Tibial artery (tissue), 4 donors: ENCODE data around the gene TMEM135.

Source experiments
- DNase-seq, 2 donors: peaks; one replicate each; pipeline ENCODE4 v3.0.0-alpha.2; 2019
- H3K27ac ChIP-seq, 2 donors: fragments of 200-600 bp; sonication (generic) in 1 of 2; 1 replicate in 1 of 2; 2 replicates in 1 of 2; pipeline ENCODE4 v1.5.1; 2018 to 2019; ENCODE audit warnings: mild to moderate bottlenecking in 1 of 2
- H3K27me3 ChIP-seq, 2 donors: fragments of 200-600 bp; sonication (generic) in 1 of 2; one replicate each; pipeline versions ENCODE4 v1.5.1 to v1.6.0; 2016 to 2019
- H3K36me3 ChIP-seq, 3 donors: fragments of 200-600 bp; sonication (generic) in 2 of 3; one replicate each; pipeline ENCODE4 v1.5.1; 2016 to 2019; ENCODE audit warnings: mild to moderate bottlenecking in 2 of 3
- H3K4me1 ChIP-seq, 4 donors: fragments of 200-600 bp; sonication (generic) in 2 of 4; 1 replicate in 3 of 4; 2 replicates in 1 of 4; pipeline ENCODE4 v1.5.1; 2016 to 2019
- H3K4me3 ChIP-seq, 2 donors: fragments of 200-600 bp; sonication (generic) in 1 of 2; 1 replicate in 1 of 2; 2 replicates in 1 of 2; pipeline ENCODE4 v1.5.1; 2018 to 2019; ENCODE audit warnings: mild to moderate bottlenecking in 2 of 2
- H3K9me3 ChIP-seq, 3 donors: fragments of 200-600 bp; sonication (generic) in 1 of 3; one replicate each; pipeline ENCODE4 v1.5.1; 2016 to 2019
- intact Hi-C: fragments of 100-400 bp; cut with DNase I; formaldehyde crosslinking; loops from one replicate; pipeline ENCODE4 v1.15.0; 2023; ENCODE audit warnings: low total_unique reads
- TF ChIP-seq, protein P1 (sequence below), 2 experiments: fragments of 200-600 bp in 1 of 2; fragments of 450-650 bp in 1 of 2; IDR thresholded peaks; one replicate each; pipeline ENCODE4 v1.5.1; 2017 to 2019; ENCODE audit warnings: antibody characterized with exemption in 2 of 2, mild to moderate bottlenecking in 1 of 2, moderate library complexity in 1 of 2

Gene TMEM135

DNA sequence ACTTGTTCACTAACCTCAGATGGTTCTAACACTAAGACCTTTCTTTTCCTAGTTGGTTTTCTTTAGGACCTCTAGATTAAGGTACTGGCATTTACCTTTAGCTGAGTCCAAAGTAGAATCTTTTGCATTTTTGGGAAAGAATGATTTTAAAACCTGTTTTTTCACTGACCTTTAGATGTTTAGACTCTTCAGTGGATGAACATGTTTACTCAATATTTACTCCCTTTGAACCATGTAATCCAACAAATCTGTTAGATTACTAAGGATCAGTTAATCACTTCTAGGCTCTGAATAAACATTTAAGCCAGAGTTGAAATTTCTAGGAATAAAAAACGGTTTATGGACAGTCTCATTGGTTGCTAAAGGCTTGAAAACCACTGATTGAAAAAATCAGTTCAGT lies 6.2 kb downstream of the TMEM135 start:
- no peaks in the 10 kb centered on the region for H3K27me3 ChIP-seq
- H3K9me3 ChIP-seq: no peaks in the 10 kb centered on the region
- peaks cover 0 to 37% (median 10%) of the 10 kb centered on the region in 4 donors for H3K4me1 ChIP-seq
- no peak overlapping the region for H3K27ac ChIP-seq
- DNase-seq: no peak
- H3K36me3 ChIP-seq: peaks cover 9 to 19% (median 10%) of the 10 kb centered on the region in 3 donors
- TF ChIP-seq, protein P1, sequence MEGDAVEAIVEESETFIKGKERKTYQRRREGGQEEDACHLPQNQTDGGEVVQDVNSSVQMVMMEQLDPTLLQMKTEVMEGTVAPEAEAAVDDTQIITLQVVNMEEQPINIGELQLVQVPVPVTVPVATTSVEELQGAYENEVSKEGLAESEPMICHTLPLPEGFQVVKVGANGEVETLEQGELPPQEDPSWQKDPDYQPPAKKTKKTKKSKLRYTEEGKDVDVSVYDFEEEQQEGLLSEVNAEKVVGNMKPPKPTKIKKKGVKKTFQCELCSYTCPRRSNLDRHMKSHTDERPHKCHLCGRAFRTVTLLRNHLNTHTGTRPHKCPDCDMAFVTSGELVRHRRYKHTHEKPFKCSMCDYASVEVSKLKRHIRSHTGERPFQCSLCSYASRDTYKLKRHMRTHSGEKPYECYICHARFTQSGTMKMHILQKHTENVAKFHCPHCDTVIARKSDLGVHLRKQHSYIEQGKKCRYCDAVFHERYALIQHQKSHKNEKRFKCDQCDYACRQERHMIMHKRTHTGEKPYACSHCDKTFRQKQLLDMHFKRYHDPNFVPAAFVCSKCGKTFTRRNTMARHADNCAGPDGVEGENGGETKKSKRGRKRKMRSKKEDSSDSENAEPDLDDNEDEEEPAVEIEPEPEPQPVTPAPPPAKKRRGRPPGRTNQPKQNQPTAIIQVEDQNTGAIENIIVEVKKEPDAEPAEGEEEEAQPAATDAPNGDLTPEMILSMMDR (IDR thresholded peaks at IDR 0.05): no peak
- intact Hi-C loops: no loop called here
- H3K4me3 ChIP-seq: no peak overlapping the region

- Histone ChIP-seq H3K27ac (no peak overlapping the region), H3K9me3 (no peaks in the 10 kb centered on the region), H3K4me3 (no peak overlapping the region), H3K4me1 (peaks cover 0 to 7% (median 3%) of the 10 kb centered on the region in 4 donors), H3K27me3 (no peaks in the 10 kb centered on the region), H3K36me3 (peaks cover 9 to 19% (median 10%) of the 10 kb centered on the region in 3 donors)
- TF ChIP-seq, protein P1 (IDR thresholded peaks at IDR 0.05): no peak
- no peak for DNase-seq
- intact Hi-C loops: no loop called here
Measured at GRCh38 chr11:87046824-87047223, 9.1 kb downstream of the TMEM135 start.

GRCh38 chr11:87056091-87056490 lies 18.4 kb downstream of the TMEM135 start:
- intact Hi-C loops: no loop called here
- DNase-seq: no peak
- no peaks in the 10 kb centered on the region for H3K27me3 ChIP-seq
- peaks cover 0 to 27% (median 7%) of the 10 kb centered on the region in 4 donors for H3K4me1 ChIP-seq
- H3K9me3 ChIP-seq: no peaks in the 10 kb centered on the region
- H3K27ac ChIP-seq: no peak overlapping the region
- H3K4me3 ChIP-seq: no peak overlapping the region
- H3K36me3 ChIP-seq: no peaks in the 10 kb centered on the region
- TF ChIP-seq, protein P1 (IDR thresholded peaks at IDR 0.05): no peak

GRCh38 chr11:87057749-87058148 lies 20.0 kb downstream of the TMEM135 start:
- H3K9me3 ChIP-seq: no peaks in the 10 kb centered on the region
- peak overlapping the region; percentile 0 to 44 for H3K27ac ChIP-seq
- TF ChIP-seq, protein P1 (IDR thresholded peaks at IDR 0.05): no peak
- no peak overlapping the region for H3K4me3 ChIP-seq
- no peak for DNase-seq
- H3K4me1 ChIP-seq: peaks cover 0 to 28% (median 7%) of the 10 kb centered on the region in 4 donors
- no peaks in the 10 kb centered on the region for H3K36me3 ChIP-seq
- intact Hi-C loops: no loop called here
- no peaks in the 10 kb centered on the region for H3K27me3 ChIP-seq

DNA sequence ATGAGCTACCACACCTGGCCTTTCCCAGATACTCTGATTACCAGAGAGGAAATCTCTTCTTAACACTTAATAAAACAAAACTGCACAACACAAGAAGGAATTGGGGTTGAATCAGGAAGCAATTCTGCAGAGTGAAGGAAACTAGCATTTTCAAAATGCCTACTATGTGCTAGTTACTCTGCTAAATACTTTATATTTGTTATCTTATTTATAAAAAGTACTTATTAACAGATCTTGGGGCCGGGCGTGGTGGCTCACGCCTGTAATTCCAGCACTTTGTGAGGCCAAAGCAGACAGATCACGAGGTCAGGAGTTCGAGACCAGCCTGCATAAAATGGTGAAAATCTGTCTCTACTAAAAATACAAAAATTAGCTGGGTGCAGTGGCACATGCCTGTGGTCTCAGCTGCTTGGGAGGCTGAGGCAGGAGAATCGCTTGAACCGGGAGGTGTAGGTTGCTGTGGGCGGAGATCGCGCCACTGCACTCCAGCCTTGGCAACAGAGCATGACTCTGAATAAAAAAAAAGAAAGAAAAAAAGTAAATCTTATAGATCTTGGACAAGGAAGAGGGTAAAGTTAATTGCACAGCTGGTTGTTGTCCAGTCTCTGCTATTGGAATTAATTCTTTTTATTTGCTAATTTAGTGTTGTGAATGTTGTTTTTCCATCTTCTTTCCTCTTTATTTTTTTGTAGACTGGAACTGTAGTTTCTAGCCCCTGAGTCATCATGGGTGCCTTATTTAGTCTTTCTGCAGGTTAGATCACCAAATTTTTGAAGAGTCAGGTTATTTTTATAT lies 22.1 kb downstream of the TMEM135 start:
- TF ChIP-seq, protein P1 (IDR thresholded peaks at IDR 0.05): no peak
- H3K4me3 ChIP-seq: no peak overlapping the region
- no peaks in the 10 kb centered on the region for H3K27me3 ChIP-seq
- intact Hi-C loops: no loop called here
- H3K27ac ChIP-seq: peak overlapping the region; percentile 13 to 24
- peaks cover 0 to 37% (median 7%) of the 10 kb centered on the region in 4 donors for H3K4me1 ChIP-seq
- H3K9me3 ChIP-seq: no peaks in the 10 kb centered on the region
- no peaks in the 10 kb centered on the region for H3K36me3 ChIP-seq
- DNase-seq: no peak
